GM18951 (cell line): Measurements from ENCODE around the gene ZBTB38.

Source experiments
- POLR2A ChIP-seq: IDR thresholded peaks from 4 replicates; pipeline ENCODE4 v1.6.1; 2011; ENCODE audit warnings: mild to moderate bottlenecking; ENCODE audit not compliant: insufficient read length, insufficient read depth; ENCODE audit errors: extremely low read depth
- in situ Hi-C: fragments of 300-500 bp; cut with MboI; formaldehyde crosslinking; loops from one replicate; pipeline ENCODE4 v1.12.0; 2022; ENCODE audit warnings: low sequenced_read_pairs, mixed read lengths, inconsistent platforms; ENCODE audit not compliant: unreplicated experiment

The ZBTB38 gene

GRCh38 chr3:141391298-141391990, 23.1 kb downstream of the ZBTB38 start:
- in situ Hi-C loops: no loop called here
- TF ChIP-seq POLR2A: no peak

- in situ Hi-C loops: no loop called here
- no peak for TF ChIP-seq POLR2A
Measured at GRCh38 chr3:141391991-141392316, 23.6 kb downstream of the ZBTB38 start.

GRCh38 chr3:141392416-141392815, 24.1 kb downstream of the ZBTB38 start:
- TF ChIP-seq POLR2A: no peak
- in situ Hi-C loops: no loop called here

GRCh38 chr3:141392897-141393734, 24.8 kb downstream of the ZBTB38 start:
- TF ChIP-seq POLR2A: no peak
- in situ Hi-C loops: no loop called here

GRCh38 chr3:141393735-141394076, 25.4 kb downstream of the ZBTB38 start:
- in situ Hi-C loops: no loop called here
- TF ChIP-seq POLR2A: no peak

GRCh38 chr3:141394560-141394959, 26.3 kb downstream of the ZBTB38 start:
- in situ Hi-C loops: no loop called here
- no peak for TF ChIP-seq POLR2A

GRCh38 chr3:141395005-141395589, 26.8 kb downstream of the ZBTB38 start:
- TF ChIP-seq POLR2A: no peak
- in situ Hi-C loops: no loop called here

- TF ChIP-seq POLR2A: no peak
- in situ Hi-C loops: no loop called here
Measured at GRCh38 chr3:141397996-141398395, 29.7 kb downstream of the ZBTB38 start.

GRCh38 chr3:141399200-141399599, 30.9 kb downstream of the ZBTB38 start:
- TF ChIP-seq POLR2A: no peak
- in situ Hi-C loops: no loop called here

- TF ChIP-seq POLR2A: no peak
- in situ Hi-C loops: no loop called here
Measured at GRCh38 chr3:141400073-141400971, 32.0 kb downstream of the ZBTB38 start.

GRCh38 chr3:141401095-141401494, 32.8 kb downstream of the ZBTB38 start:
- in situ Hi-C loops: no loop called here
- no peak for TF ChIP-seq POLR2A

GRCh38 chr3:141401573-141402475, 33.5 kb downstream of the ZBTB38 start:
- peak; percentile 75 for TF ChIP-seq POLR2A
- in situ Hi-C loops: no loop called here

GRCh38 chr3:141402476-141403171, 34.3 kb downstream of the ZBTB38 start:
- peak; percentile 7 for TF ChIP-seq POLR2A
- in situ Hi-C loops: no loop called here
